Natural killer cell treated with Interleukin-12 subunit alpha and Interleukin-12 subunit beta and Interleukin-15 and Interleukin-18, amount 100 ng/mL, for 72 hours (primary cell): Measurements from ENCODE around the gene AFF2. TPM values are rescaled to one million over a fixed set of nuclear protein-coding genes. Genes with fewer than 3 reads are reported as not detected.

Experiments
- ATAC-seq, 2 donors: fragments of 150-1000 bp; cut with Tn5 transposase in 1 of 2; sonication (Bioruptor Pico), chemical (Tn5 transposase) in 1 of 2; 2 replicates each; pipeline ENCODE4 v1.10.0; 2021
- DNase-seq: peaks from one replicate; pipeline ENCODE4 v3.0.0; 2022; ENCODE audit warnings: low spot score
- H3K27ac Mint-ChIP-seq, 2 donors: 1 replicate in 1 of 2; 2 replicates in 1 of 2; pipeline ENCODE4 v1.8.0; 2022; ENCODE audit warnings: mixed read lengths in 2 of 2, mild to moderate bottlenecking in 1 of 2, moderate library complexity in 1 of 2
- H3K27me3 Mint-ChIP-seq, 2 donors: 1 replicate in 1 of 2; 2 replicates in 1 of 2; pipeline ENCODE4 v1.8.0; 2022; ENCODE audit warnings: mixed read lengths in 2 of 2
- H3K36me3 Mint-ChIP-seq: one replicate; pipeline ENCODE4 v1.8.0; 2022; ENCODE audit warnings: mixed read lengths
- H3K4me1 Mint-ChIP-seq, 2 donors: 1 replicate in 1 of 2; 2 replicates in 1 of 2; pipeline ENCODE4 v1.8.0; 2022; ENCODE audit warnings: low read depth in 2 of 2, mixed read lengths in 2 of 2, mild to moderate bottlenecking in 1 of 2
- H3K4me3 Mint-ChIP-seq: one replicate; pipeline ENCODE4 v1.8.0; 2022; ENCODE audit warnings: mixed read lengths
- H3K9me3 Mint-ChIP-seq: 2 replicates; pipeline ENCODE4 v1.8.0; 2022; ENCODE audit warnings: mixed read lengths
- total RNA-seq, 2 donors: library from RNA; stranded (reverse); gene quantifications; one replicate each; pipeline ENCODE4 v1.2.3, GENCODE V29; 2022

The AFF2 gene
- total RNA-seq, 2 donors from 2014 or later: 1.5 to 5.1 TPM

GRCh38 chrX:148612431-148612830 lies 112.0 kb downstream of the AFF2 start:
- Mint-ChIP-seq H3K4me3 (no peak overlapping the region), H3K36me3 (peaks cover 2% of the 10 kb centered on the region), H3K27me3 (peaks cover 0 to under 1% of the 10 kb centered on the region in 2 donors), H3K27ac (no peak overlapping the region), H3K9me3 (peaks cover under 1% of the 10 kb centered on the region), H3K4me1 (no peaks in the 10 kb centered on the region)
- DNase-seq (no peak), ATAC-seq (no peak)

- no peaks in the 10 kb centered on the region for H3K9me3 Mint-ChIP-seq
- no peaks in the 10 kb centered on the region for H3K27me3 Mint-ChIP-seq
- DNase-seq (no peak), ATAC-seq (no peak)
- no peaks in the 10 kb centered on the region for H3K36me3 Mint-ChIP-seq
- no peak overlapping the region for H3K4me3 Mint-ChIP-seq
- H3K27ac Mint-ChIP-seq: no peak overlapping the region
- no peaks in the 10 kb centered on the region for H3K4me1 Mint-ChIP-seq
These were observed 113.2 kb downstream of the AFF2 start for GRCh38 chrX:148613636-148614035.

- H3K27me3 Mint-ChIP-seq: no peaks in the 10 kb centered on the region
These were observed 115.1 kb downstream of the AFF2 start for GRCh38 chrX:148615491-148615890.

GRCh38 chrX:148618470-148619445 lies 118.3 kb downstream of the AFF2 start:
- H3K4me3 Mint-ChIP-seq: no peak overlapping the region
- H3K27me3 Mint-ChIP-seq: peaks cover 0 to 10% of the 10 kb centered on the region in 2 donors
- H3K9me3 Mint-ChIP-seq: no peaks in the 10 kb centered on the region
- H3K36me3 Mint-ChIP-seq: no peaks in the 10 kb centered on the region
- H3K4me1 Mint-ChIP-seq: no peaks in the 10 kb centered on the region
- H3K27ac Mint-ChIP-seq: no peak overlapping the region
- ATAC-seq (no peak), DNase-seq (no peak)

More at GRCh38 chrX:148615491-148615890, 115.1 kb downstream of the AFF2 start:
- no peak for ATAC-seq
- DNase-seq: no peak
- H3K4me3 Mint-ChIP-seq: no peak overlapping the region
- no peaks in the 10 kb centered on the region for H3K9me3 Mint-ChIP-seq
- no peak overlapping the region for H3K27ac Mint-ChIP-seq
- H3K4me1 Mint-ChIP-seq: no peaks in the 10 kb centered on the region
- no peaks in the 10 kb centered on the region for H3K36me3 Mint-ChIP-seq

GRCh38 chrX:148620023-148620422 lies 119.6 kb downstream of the AFF2 start:
- no peaks in the 10 kb centered on the region for H3K9me3 Mint-ChIP-seq
- no peak overlapping the region for H3K27ac Mint-ChIP-seq
- H3K27me3 Mint-ChIP-seq: peaks cover 0 to 10% of the 10 kb centered on the region in 2 donors
- H3K4me1 Mint-ChIP-seq: no peaks in the 10 kb centered on the region
- no peaks in the 10 kb centered on the region for H3K36me3 Mint-ChIP-seq
- H3K4me3 Mint-ChIP-seq: no peak overlapping the region
- DNase-seq (no peak), ATAC-seq (no peak)

GRCh38 chrX:148624951-148625474 lies 124.6 kb downstream of the AFF2 start:
- H3K4me3 Mint-ChIP-seq: no peak overlapping the region
- ATAC-seq (no peak), DNase-seq (no peak)
- H3K27me3 Mint-ChIP-seq: peaks cover 0 to 18% of the 10 kb centered on the region in 2 donors
- H3K4me1 Mint-ChIP-seq: no peaks in the 10 kb centered on the region
- H3K36me3 Mint-ChIP-seq: no peaks in the 10 kb centered on the region
- no peaks in the 10 kb centered on the region for H3K9me3 Mint-ChIP-seq
- H3K27ac Mint-ChIP-seq: no peak overlapping the region

- no peak overlapping the region for H3K27ac Mint-ChIP-seq
- ATAC-seq (no peak), DNase-seq (no peak)
- peaks cover 0 to 13% of the 10 kb centered on the region in 2 donors for H3K27me3 Mint-ChIP-seq
- H3K36me3 Mint-ChIP-seq: no peaks in the 10 kb centered on the region
- H3K4me3 Mint-ChIP-seq: no peak overlapping the region
- H3K4me1 Mint-ChIP-seq: no peaks in the 10 kb centered on the region
- H3K9me3 Mint-ChIP-seq: no peaks in the 10 kb centered on the region
These were observed 128.2 kb downstream of the AFF2 start for GRCh38 chrX:148628621-148629020.

- H3K4me3 Mint-ChIP-seq: no peak overlapping the region
- H3K9me3 Mint-ChIP-seq: no peaks in the 10 kb centered on the region
- no peak overlapping the region for H3K27ac Mint-ChIP-seq
- no peak for ATAC-seq
- H3K36me3 Mint-ChIP-seq: no peaks in the 10 kb centered on the region
- H3K4me1 Mint-ChIP-seq: no peaks in the 10 kb centered on the region
- H3K27me3 Mint-ChIP-seq: peaks cover 0 to 13% of the 10 kb centered on the region in 2 donors
- DNase-seq: no peak
These were observed 129.0 kb downstream of the AFF2 start for GRCh38 chrX:148629434-148629833.

GRCh38 chrX:148632444-148632843 lies 132.0 kb downstream of the AFF2 start:
- no peak overlapping the region for H3K27ac Mint-ChIP-seq
- no peaks in the 10 kb centered on the region for H3K4me1 Mint-ChIP-seq
- peaks cover 0 to 12% of the 10 kb centered on the region in 2 donors for H3K27me3 Mint-ChIP-seq
- H3K36me3 Mint-ChIP-seq: no peaks in the 10 kb centered on the region
- no peaks in the 10 kb centered on the region for H3K9me3 Mint-ChIP-seq
- ATAC-seq (no peak), DNase-seq (no peak)
- no peak overlapping the region for H3K4me3 Mint-ChIP-seq

- no peaks in the 10 kb centered on the region for H3K9me3 Mint-ChIP-seq
- no peak overlapping the region for H3K4me3 Mint-ChIP-seq
- peaks cover 0 to 8% of the 10 kb centered on the region in 2 donors for H3K27me3 Mint-ChIP-seq
- ATAC-seq (no peak), DNase-seq (no peak)
- no peak overlapping the region for H3K27ac Mint-ChIP-seq
- no peaks in the 10 kb centered on the region for H3K4me1 Mint-ChIP-seq
- no peaks in the 10 kb centered on the region for H3K36me3 Mint-ChIP-seq
These were observed 132.9 kb downstream of the AFF2 start for GRCh38 chrX:148633218-148633908.

GRCh38 chrX:148634591-148634990 lies 134.2 kb downstream of the AFF2 start:
- DNase-seq: no peak
- Mint-ChIP-seq H3K36me3 (no peaks in the 10 kb centered on the region), H3K9me3 (no peaks in the 10 kb centered on the region), H3K4me3 (no peak overlapping the region), H3K4me1 (no peaks in the 10 kb centered on the region), H3K27me3 (peaks cover 0 to 10% of the 10 kb centered on the region in 2 donors), H3K27ac (no peak overlapping the region)
- no peak for ATAC-seq

GRCh38 chrX:148643460-148643859 lies 143.0 kb downstream of the AFF2 start:
- DNase-seq (no peak), ATAC-seq (no peak)
- H3K27ac Mint-ChIP-seq: no peak overlapping the region
- no peaks in the 10 kb centered on the region for H3K4me1 Mint-ChIP-seq
- no peaks in the 10 kb centered on the region for H3K36me3 Mint-ChIP-seq
- H3K27me3 Mint-ChIP-seq: peaks cover 0 to 8% of the 10 kb centered on the region in 2 donors
- no peaks in the 10 kb centered on the region for H3K9me3 Mint-ChIP-seq
- H3K4me3 Mint-ChIP-seq: no peak overlapping the region

- no peak for ATAC-seq
- H3K36me3 Mint-ChIP-seq: no peaks in the 10 kb centered on the region
These were observed 147.2 kb downstream of the AFF2 start for GRCh38 chrX:148647651-148648050.

More at GRCh38 chrX:148647651-148648050, 147.2 kb downstream of the AFF2 start:
- Mint-ChIP-seq H3K27ac (peak overlapping the region in 1 of 2 donors; percentile 54), H3K27me3 (peaks cover 0 to 10% of the 10 kb centered on the region in 2 donors), H3K4me1 (no peaks in the 10 kb centered on the region), H3K4me3 (no peak overlapping the region), H3K9me3 (no peaks in the 10 kb centered on the region)
- no peak for DNase-seq
